Activated T-cell treated with anti-CD3 and anti-CD28 coated beads for 48 hours (primary cell): ENCODE results near the gene PALLD.

Experiments
- DNase-seq: peaks from one replicate; pipeline ENCODE4 v3.0.0-alpha.2; 2020; ENCODE audit warnings: low read depth

Gene PALLD

GRCh38 chr4:168560184-168561180 lies 63.6 kb downstream of the PALLD start:
- no peak for DNase-seq

GRCh38 chr4:168562041-168562571 lies 65.3 kb downstream of the PALLD start:
- DNase-seq: no peak

GRCh38 chr4:168564023-168564422 lies 67.2 kb downstream of the PALLD start:
- DNase-seq: no peak

- no peak for DNase-seq
Measured at GRCh38 chr4:168565130-168565529, 68.3 kb downstream of the PALLD start.

GRCh38 chr4:168566726-168567125 lies 69.9 kb downstream of the PALLD start:
- no peak for DNase-seq

- DNase-seq: no peak
Measured at GRCh38 chr4:168569066-168569930, 72.4 kb downstream of the PALLD start.

- no peak for DNase-seq
Measured at GRCh38 chr4:168569931-168570276, 73.1 kb downstream of the PALLD start.

GRCh38 chr4:168570466-168570865 lies 73.6 kb downstream of the PALLD start:
- no peak for DNase-seq

GRCh38 chr4:168572002-168572401 lies 75.2 kb downstream of the PALLD start:
- no peak for DNase-seq

- DNase-seq: no peak
Measured at GRCh38 chr4:168573870-168574269, 77.0 kb downstream of the PALLD start.

- DNase-seq: no peak
Measured at GRCh38 chr4:168574581-168575295, 77.9 kb downstream of the PALLD start.

GRCh38 chr4:168575473-168575872 lies 78.6 kb downstream of the PALLD start:
- DNase-seq: no peak

GRCh38 chr4:168577624-168578023 lies 80.8 kb downstream of the PALLD start:
- DNase-seq: no peak

GRCh38 chr4:168580228-168580627 lies 83.4 kb downstream of the PALLD start:
- no peak for DNase-seq

GRCh38 chr4:168584321-168584771 lies 87.5 kb downstream of the PALLD start:
- no peak for DNase-seq

GRCh38 chr4:168585168-168586091 lies 88.6 kb downstream of the PALLD start:
- peak; percentile 7 for DNase-seq

- no peak for DNase-seq
Measured at GRCh38 chr4:168586926-168587325, 90.1 kb downstream of the PALLD start.

- DNase-seq: no peak
Measured at GRCh38 chr4:168587411-168588125, 90.7 kb downstream of the PALLD start.

GRCh38 chr4:168588916-168589531 lies 92.2 kb downstream of the PALLD start:
- DNase-seq: no peak

GRCh38 chr4:168592676-168593075 lies 95.8 kb downstream of the PALLD start:
- no peak for DNase-seq
